H1 (cell line): ENCODE data around the gene CWC27. TPM values are rescaled to one million over a fixed set of nuclear protein-coding genes. Genes with fewer than 3 reads are reported as not detected.

ENCODE experiments used
- CTCF ChIA-PET: fragments of 300-600 bp; sonication (Branson Sonifier 250); formaldehyde crosslinking; loops from one replicate; lab custom pipeline; 2021; ENCODE audit not compliant: partially characterized antibody; lab: Charles Lee
- POLR2A ChIA-PET: fragments of 300-600 bp; sonication (Branson Sonifier 250); formaldehyde crosslinking; loops from one replicate; lab custom pipeline; 2021; ENCODE audit warnings: inconsistent platforms; ENCODE audit not compliant: partially characterized antibody; lab: Charles Lee
- DNase-seq, 2 experiments: peaks; one replicate each; pipeline versions ENCODE4 v3.0.0 to v3.0.0-alpha.2; 2010 to 2022; ENCODE audit warnings: low spot score in 2 of 2, low read depth in 1 of 2, mixed read lengths in 1 of 2
- FAIRE-seq: peaks from 2 replicates; lab custom pipeline; 2011; peaks lifted over from hg19 to GRCh38; lab: Jason Lieb, UNC
- H2AFZ ChIP-seq: 2 replicates; pipeline ENCODE4 v1.8.1; 2012; ENCODE audit warnings: low read length, inconsistent platforms
- H2AK5ac ChIP-seq: 2 replicates; pipeline ENCODE4 v1.6.1; 2013; ENCODE audit warnings: low read depth, low read length
- H2BK120ac ChIP-seq: replicated peaks from 2 replicates; pipeline ENCODE3; 2013; ENCODE audit warnings: low read depth, low read length, inconsistent platforms
- H2BK12ac ChIP-seq: 2 replicates; pipeline ENCODE4 v1.6.1; 2013; ENCODE audit warnings: low read depth, low read length
- H2BK15ac ChIP-seq: 2 replicates; pipeline ENCODE4 v1.6.1; 2013; ENCODE audit warnings: low read length
- H2BK20ac ChIP-seq: 2 replicates; pipeline ENCODE4 v1.6.1; 2013; ENCODE audit warnings: low read length
- H2BK5ac ChIP-seq: 2 replicates; pipeline ENCODE4 v1.6.1; 2013; ENCODE audit warnings: low read depth, low read length
- H3K14ac ChIP-seq: 2 replicates; pipeline ENCODE4 v1.6.1; 2013; ENCODE audit warnings: inconsistent platforms; ENCODE audit not compliant: insufficient read length
- H3K18ac ChIP-seq: 2 replicates; pipeline ENCODE4 v1.6.1; 2013; ENCODE audit warnings: low read length; ENCODE audit errors: extremely low read depth
- H3K23ac ChIP-seq: 2 replicates; pipeline ENCODE4 v1.6.1; 2013; ENCODE audit warnings: inconsistent platforms; ENCODE audit not compliant: insufficient read length
- H3K23me2 ChIP-seq: 2 replicates; pipeline ENCODE4 v1.6.1; 2013; ENCODE audit warnings: low read depth, low read length
- H3K27ac ChIP-seq: 2 replicates; pipeline ENCODE4 v1.6.1; 2011; ENCODE audit warnings: low read depth, low read length, inconsistent platforms
- H3K27me3 ChIP-seq, 4 experiments: replicated peaks in 1 of 4; 1 replicate in 1 of 4; 2 replicates in 3 of 4; pipeline versions ENCODE4 v1.6.1 to v1.8.1; 2011 to 2013; ENCODE audit warnings: low read length in 3 of 4, mild to moderate bottlenecking in 3 of 4, inconsistent platforms in 2 of 4, mixed read lengths in 2 of 4, moderate library complexity in 1 of 4; ENCODE audit not compliant: control insufficient read depth in 3 of 4, insufficient read depth in 3 of 4; ENCODE audit errors: extremely low read depth in 1 of 4
- H3K36me3 ChIP-seq, 4 experiments: 2 replicates each; pipeline versions ENCODE4 v1.6.1 to v1.8.1; 2011 to 2013; ENCODE audit warnings: mild to moderate bottlenecking in 4 of 4, low read length in 3 of 4, moderate library complexity in 2 of 4, control low read depth in 1 of 4, inconsistent platforms in 1 of 4; ENCODE audit not compliant: insufficient read depth in 4 of 4, control insufficient read depth in 2 of 4
- H3K4ac ChIP-seq: replicated peaks from 2 replicates; pipeline ENCODE3; 2013; ENCODE audit warnings: low read length, low read depth, mixed read lengths, inconsistent platforms; ENCODE audit not compliant: insufficient read length
- H3K4me1 ChIP-seq, 4 experiments: replicated peaks in 1 of 4; 1 replicate in 1 of 4; 2 replicates in 3 of 4; pipeline versions ENCODE4 v1.6.1 to v1.8.1; 2011 to 2013; ENCODE audit warnings: low read length in 3 of 4, inconsistent platforms in 2 of 4, mixed read lengths in 1 of 4; ENCODE audit not compliant: insufficient read depth in 4 of 4, control insufficient read depth in 3 of 4
- H3K4me2 ChIP-seq, 2 experiments: 2 replicates each; pipeline versions ENCODE4 v1.6.1 to v1.8.1; 2011 to 2013; ENCODE audit warnings: low read depth in 2 of 2, low read length in 2 of 2, control low read depth in 1 of 2, inconsistent platforms in 1 of 2, mild to moderate bottlenecking in 1 of 2; ENCODE audit not compliant: insufficient read depth in 1 of 2
- H3K4me3 ChIP-seq, 4 experiments: fragments of 200-600, 300-600 bp in 1 of 4; sonication (generic), shearing (Covaris generic), sonication (Bioruptor Twin) in 1 of 4; 2 replicates each; pipeline versions ENCODE4 v1.5.1 to v1.8.1; 2011 to 2016; ENCODE audit warnings: low read length in 4 of 4, low read depth in 3 of 4, control low read depth in 2 of 4, inconsistent platforms in 2 of 4, mild to moderate bottlenecking in 2 of 4, mixed read lengths in 1 of 4, moderate library complexity in 1 of 4; ENCODE audit not compliant: insufficient read depth in 2 of 4; ENCODE audit errors: extremely low read depth in 1 of 4
- H3K56ac ChIP-seq: replicated peaks from 2 replicates; pipeline ENCODE3; 2013; ENCODE audit warnings: low read depth, mild to moderate bottlenecking, mixed read lengths, low read length, inconsistent platforms; ENCODE audit not compliant: insufficient read length
- H3K79me1 ChIP-seq: 2 replicates; pipeline ENCODE4 v1.6.1; 2013; ENCODE audit warnings: low read depth, low read length, control low read depth
- H3K79me2 ChIP-seq, 2 experiments: 2 replicates each; pipeline versions ENCODE4 v1.6.1 to v1.8.1; 2012 to 2013; ENCODE audit warnings: low read length in 2 of 2, mild to moderate bottlenecking in 2 of 2, inconsistent platforms in 1 of 2; ENCODE audit not compliant: insufficient read depth in 2 of 2, control insufficient read depth in 1 of 2
- H3K9ac ChIP-seq, 4 experiments: replicated peaks in 1 of 4; 1 replicate in 1 of 4; 2 replicates in 3 of 4; pipeline versions ENCODE4 v1.6.1 to v1.8.1; 2011 to 2013; ENCODE audit warnings: low read depth in 3 of 4, low read length in 3 of 4, control low read depth in 2 of 4, mild to moderate bottlenecking in 2 of 4, moderate library complexity in 2 of 4, inconsistent platforms in 1 of 4; ENCODE audit errors: extremely low read depth in 1 of 4
- H3K9me3 ChIP-seq, 2 experiments: 2 replicates each; pipeline versions ENCODE4 v1.6.1 to v1.8.1; 2012 to 2013; ENCODE audit warnings: mild to moderate bottlenecking in 2 of 2, moderate library complexity in 2 of 2, control low read depth in 1 of 2, inconsistent platforms in 1 of 2, low read depth in 1 of 2, low read length in 1 of 2, mixed read lengths in 1 of 2; ENCODE audit not compliant: insufficient read depth in 2 of 2
- H4K20me1 ChIP-seq, 2 experiments: replicated peaks in 1 of 2; 2 replicates each; pipeline versions ENCODE3 to v1.8.1; 2011 to 2013; ENCODE audit warnings: inconsistent platforms in 2 of 2, low read length in 2 of 2, mild to moderate bottlenecking in 1 of 2; ENCODE audit not compliant: insufficient read depth in 2 of 2, control insufficient read depth in 1 of 2
- H4K5ac ChIP-seq: 2 replicates; pipeline ENCODE4 v1.6.1; 2013; ENCODE audit warnings: low read length, low read depth, mixed read lengths, inconsistent platforms; ENCODE audit not compliant: insufficient read length
- H4K8ac ChIP-seq: 2 replicates; pipeline ENCODE4 v1.8.0; 2013; ENCODE audit warnings: mild to moderate bottlenecking, moderate library complexity, low read length, inconsistent platforms; ENCODE audit not compliant: insufficient read depth; ENCODE audit errors: extremely low read depth
- H4K91ac ChIP-seq: replicated peaks from 2 replicates; pipeline ENCODE3; 2013; ENCODE audit warnings: low read length, mixed read lengths, inconsistent platforms; ENCODE audit not compliant: insufficient read length
- CBX5 ChIP-seq: fragments of 300-800, 300-1000 bp; sonication (generic); IDR thresholded peaks from 2 replicates; pipeline ENCODE4 v1.7.1; 2016; ENCODE audit warnings: antibody characterized with exemption, low read length, low read depth
- CEBPB ChIP-seq: IDR thresholded peaks from 2 replicates; pipeline ENCODE4 v1.6.1; 2012; ENCODE audit warnings: low read depth, low read length
- FOSL1 ChIP-seq: IDR thresholded peaks from 2 replicates; pipeline ENCODE4 v1.6.1; 2011; ENCODE audit warnings: mild to moderate bottlenecking, low read depth, low read length, moderate library complexity; ENCODE audit not compliant: insufficient read depth
- GTF2F1 ChIP-seq: IDR thresholded peaks from 2 replicates; pipeline ENCODE4 v1.6.1; 2012; ENCODE audit warnings: low read depth, low read length, improper control_type of control experiment, borderline replicate concordance
- JUN ChIP-seq: IDR thresholded peaks from 2 replicates; pipeline ENCODE4 v1.6.1; 2011; ENCODE audit warnings: low read depth, mild to moderate bottlenecking, improper control_type of control experiment, low read length
- KDM4A ChIP-seq: IDR thresholded peaks from one replicate; pipeline ENCODE4 v1.7.1; 2012; ENCODE audit warnings: low read depth, mild to moderate bottlenecking, moderate library complexity, low read length, inconsistent platforms; ENCODE audit not compliant: severe bottlenecking
- SIRT6 ChIP-seq: IDR thresholded peaks from one replicate; pipeline ENCODE4 v1.7.1; 2012; ENCODE audit warnings: low read length, inconsistent platforms
- TAF1 ChIP-seq: IDR thresholded peaks from 2 replicates; pipeline ENCODE4 v1.6.1; 2011; ENCODE audit warnings: mild to moderate bottlenecking, low read depth, low read length
- polyA plus RNA-seq, 7 experiments: library from polyadenylated mRNA; depleted of rRNA in 3 of 7; stranded (reverse) in 5 of 7; unstranded in 2 of 7; fragments of >200 nt in 5 of 7; fragments of 200-250 nt in 2 of 7; gene quantifications; 1 replicate in 5 of 7; 2 replicates in 1 of 7; 4 replicates in 1 of 7; pipeline versions ENCODE4 v1.2.1 to v1.2.3, GENCODE V29; 2011 to 2013; ENCODE audit warnings: missing spikeins in 2 of 7, mixed read lengths in 2 of 7
- total RNA-seq: library from RNA; stranded (reverse); fragmentation: NEBNext Ultra II Directional; extraction: Animal tissue kit (Norgen Biotek cat#: 25700); gene quantifications from 2 replicates; pipeline ENCODE4 v1.2.1, GENCODE V29; 2021
- TF ChIP-seq, protein P1 (sequence below), 3 experiments: IDR thresholded peaks; 1 replicate in 2 of 3; 2 replicates in 1 of 3; pipeline versions ENCODE4 v1.5.1 to v1.6.1; 2011; ENCODE audit warnings: low read length in 3 of 3, mild to moderate bottlenecking in 3 of 3, inconsistent platforms in 2 of 3, low read depth in 1 of 3, moderate library complexity in 1 of 3; ENCODE audit not compliant: insufficient read depth in 1 of 3; ENCODE audit errors: control extremely low read depth in 1 of 3

Gene CWC27
- total and polyA plus RNA-seq, 2 of the 8 experiments (the other 6 are each of a cell fraction or from before 2014, with no cell fraction given): 24.9 to 43.4 TPM

DNA sequence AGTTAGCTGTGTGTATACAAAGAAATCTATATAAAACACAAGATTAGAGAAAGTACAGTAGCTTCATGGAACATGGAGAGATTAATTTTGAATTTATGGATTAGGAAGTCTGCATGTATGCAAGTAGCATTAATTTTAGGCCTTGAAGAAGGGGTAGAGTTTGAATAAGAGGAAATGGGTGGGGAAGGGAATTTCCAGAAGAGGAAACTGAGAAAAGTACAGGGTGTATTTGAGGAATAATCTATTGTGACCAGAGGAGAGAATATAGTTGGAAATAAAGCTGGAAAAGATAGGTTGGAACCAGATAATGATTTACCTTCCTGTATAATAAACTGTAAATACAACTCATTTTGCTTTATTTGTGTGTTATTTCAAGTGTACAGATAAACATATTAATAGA is 53.6 kb downstream of the CWC27 start:
- Histone ChIP-seq H3K4me2 (no peak overlapping the region), H3K18ac (no peak overlapping the region)
- POLR2A ChIA-PET: no interaction called here

More for the DNA sequence above, 53.6 kb downstream of the CWC27 start:
- no peaks in the 10 kb centered on the region for H3K4me1 ChIP-seq
- no peak overlapping the region for H2AFZ ChIP-seq
- H3K56ac ChIP-seq: no peak overlapping the region
- H3K79me2 ChIP-seq: no peaks in the 10 kb centered on the region
- H2AK5ac ChIP-seq: no peak overlapping the region
- TF ChIP-seq FOSL1 (no peak), CEBPB (no peak), GTF2F1 (no peak), KDM4A (no peak), JUN (no peak), TAF1 (no peak), SIRT6 (no peak), CBX5 (no peak)
- TF ChIP-seq, protein P1, sequence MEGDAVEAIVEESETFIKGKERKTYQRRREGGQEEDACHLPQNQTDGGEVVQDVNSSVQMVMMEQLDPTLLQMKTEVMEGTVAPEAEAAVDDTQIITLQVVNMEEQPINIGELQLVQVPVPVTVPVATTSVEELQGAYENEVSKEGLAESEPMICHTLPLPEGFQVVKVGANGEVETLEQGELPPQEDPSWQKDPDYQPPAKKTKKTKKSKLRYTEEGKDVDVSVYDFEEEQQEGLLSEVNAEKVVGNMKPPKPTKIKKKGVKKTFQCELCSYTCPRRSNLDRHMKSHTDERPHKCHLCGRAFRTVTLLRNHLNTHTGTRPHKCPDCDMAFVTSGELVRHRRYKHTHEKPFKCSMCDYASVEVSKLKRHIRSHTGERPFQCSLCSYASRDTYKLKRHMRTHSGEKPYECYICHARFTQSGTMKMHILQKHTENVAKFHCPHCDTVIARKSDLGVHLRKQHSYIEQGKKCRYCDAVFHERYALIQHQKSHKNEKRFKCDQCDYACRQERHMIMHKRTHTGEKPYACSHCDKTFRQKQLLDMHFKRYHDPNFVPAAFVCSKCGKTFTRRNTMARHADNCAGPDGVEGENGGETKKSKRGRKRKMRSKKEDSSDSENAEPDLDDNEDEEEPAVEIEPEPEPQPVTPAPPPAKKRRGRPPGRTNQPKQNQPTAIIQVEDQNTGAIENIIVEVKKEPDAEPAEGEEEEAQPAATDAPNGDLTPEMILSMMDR (IDR thresholded peaks at IDR 0.05; ENCODE audit: control extremely low read depth in 1 of 3, insufficient read depth in 1 of 3, low read depth in 1 of 3, low read length in 3 of 3): no peak
- no peak overlapping the region for H2BK120ac ChIP-seq
- no peak overlapping the region for H2BK12ac ChIP-seq
- no peak overlapping the region for H3K4me3 ChIP-seq
- H3K27ac ChIP-seq: no peak overlapping the region
- no peaks in the 10 kb centered on the region for H3K79me1 ChIP-seq
- no peak overlapping the region for H3K9ac ChIP-seq
- DNase-seq: no peak
- H4K8ac ChIP-seq: no peak overlapping the region
- FAIRE-seq: no peak
- no peaks in the 10 kb centered on the region for H3K27me3 ChIP-seq
- no peak overlapping the region for H4K5ac ChIP-seq
- no peak overlapping the region for H4K91ac ChIP-seq
- no peaks in the 10 kb centered on the region for H3K36me3 ChIP-seq
- H3K9me3 ChIP-seq: no peaks in the 10 kb centered on the region
- H3K23ac ChIP-seq: no peak overlapping the region
- no peak overlapping the region for H2BK5ac ChIP-seq
- no peaks in the 10 kb centered on the region for H3K23me2 ChIP-seq
- CTCF ChIA-PET: interaction anchor here (1.2 kb wide), 1 partner anchor 13 kb away, joined by 5 read pairs; no protein-coding TSS in a partner anchor
- no peak overlapping the region for H3K4ac ChIP-seq
- no peak overlapping the region for H3K14ac ChIP-seq
- no peaks in the 10 kb centered on the region for H4K20me1 ChIP-seq
- H2BK15ac ChIP-seq: no peak overlapping the region
- no peak overlapping the region for H2BK20ac ChIP-seq
